ENCODE data around the gene KCTD5. TPM values are rescaled to one million over a fixed set of nuclear protein-coding genes. Genes with fewer than 3 reads are reported as not detected.
"Not testable (repeated sequence)": the region's sequence is repeated elsewhere in the genome, so short reads cannot be mapped to it uniquely, and the experiment has no call there.

Gene KCTD5
- total RNA-seq, 2 experiments from 2014 or later: 31.6 to 34.4 TPM

DNA sequence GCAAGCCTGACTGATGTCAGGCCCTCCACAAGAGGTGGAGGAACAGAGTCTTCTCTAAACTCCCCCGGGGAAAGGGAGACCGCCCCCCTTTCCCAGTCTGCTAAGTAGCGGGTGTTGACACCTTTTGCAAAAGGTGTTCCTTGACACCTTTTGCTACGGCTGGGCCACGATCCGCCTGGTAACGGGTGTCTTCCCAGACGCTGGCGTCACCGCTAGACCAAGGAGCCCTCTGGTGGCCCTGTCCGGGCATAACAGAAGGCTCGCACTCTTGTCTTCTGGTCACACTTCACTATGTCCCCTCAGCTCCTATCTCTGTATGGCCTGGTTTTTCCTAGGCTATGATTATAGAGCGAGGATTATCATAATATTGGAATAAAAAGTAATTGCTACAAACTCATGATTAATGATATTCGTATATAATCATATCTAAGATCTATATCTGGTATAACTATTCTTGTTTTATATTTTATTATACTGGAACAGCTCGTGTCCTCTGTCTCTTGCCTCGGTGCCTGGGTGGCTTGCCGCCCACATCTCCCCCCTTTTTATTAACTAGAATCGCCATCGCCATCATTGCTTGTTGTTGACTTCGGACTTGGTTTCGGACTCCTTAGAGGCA is 21.5 kb upstream of the KCTD5 start:
- H3K27ac Mint-ChIP-seq; POLR2A ChIA-PET; H3K4me1 Mint-ChIP-seq; DNase-seq; H3K4me3 Mint-ChIP-seq; H3K27me3 Mint-ChIP-seq; H3K36me3 Mint-ChIP-seq (ENCODE audit: low read depth); H3K9me3 Mint-ChIP-seq: not testable (repeated sequence)
- CTCF ChIA-PET: interaction anchor here (1.5 kb wide), 1 partner anchor 9 kb away, joined by 4 read pairs; no protein-coding TSS in a partner anchor

- Mint-ChIP-seq H3K36me3 (ENCODE audit: low read depth) (no peaks in the 10 kb centered on the region), H3K4me3 (no peak overlapping the region), H3K27me3 (no peaks in the 10 kb centered on the region), H3K9me3 (no peaks in the 10 kb centered on the region), H3K4me1 (peaks cover 4% of the 10 kb centered on the region), H3K27ac (no peak overlapping the region)
- DNase-seq: no peak
- CTCF ChIA-PET: interaction anchor here (0.8 kb wide), 1 partner anchor 14 kb away, joined by 3 read pairs; no protein-coding TSS in a partner anchor
- POLR2A ChIA-PET: no interaction called here
Measured at GRCh38 chr16:2663553-2664546, 18.5 kb upstream of the KCTD5 start.

DNA sequence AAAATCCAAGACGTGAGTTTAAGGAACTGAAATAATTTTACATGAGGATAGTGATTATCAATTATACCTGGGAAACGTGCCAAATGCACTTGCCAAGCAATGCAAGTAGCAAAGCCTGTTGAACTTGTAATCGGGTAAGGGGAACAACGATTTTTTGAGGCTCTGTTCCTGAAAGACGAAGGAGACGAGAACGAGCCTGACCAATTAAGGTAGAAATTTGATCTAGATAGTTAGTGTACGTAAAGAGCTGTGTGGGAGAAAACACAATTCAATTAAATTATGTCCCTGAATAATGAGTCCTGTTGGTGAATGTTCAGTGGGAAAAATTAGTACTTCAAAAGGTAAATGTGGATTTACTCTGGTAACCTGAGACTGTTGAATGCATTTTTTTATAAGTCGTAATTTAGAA is 17.7 kb upstream of the KCTD5 start:
- Mint-ChIP-seq H3K27ac (no peak overlapping the region), H3K27me3 (no peaks in the 10 kb centered on the region), H3K4me3 (no peak overlapping the region), H3K9me3 (no peaks in the 10 kb centered on the region), H3K36me3 (ENCODE audit: low read depth) (no peaks in the 10 kb centered on the region), H3K4me1 (peaks cover 4% of the 10 kb centered on the region)
- DNase-seq: no peak
- CTCF ChIA-PET: no interaction called here
- POLR2A ChIA-PET: no interaction called here

GRCh38 chr16:2666671-2667070 is 15.7 kb upstream of the KCTD5 start:
- H3K4me1 Mint-ChIP-seq: peaks cover 14% of the 10 kb centered on the region
- H3K27ac Mint-ChIP-seq; POLR2A ChIA-PET; H3K27me3 Mint-ChIP-seq; CTCF ChIA-PET; DNase-seq; H3K4me3 Mint-ChIP-seq; H3K9me3 Mint-ChIP-seq; H3K36me3 Mint-ChIP-seq (ENCODE audit: low read depth): not testable (repeated sequence)

GRCh38 chr16:2669587-2669986 is 12.7 kb upstream of the KCTD5 start:
- Mint-ChIP-seq H3K4me1 (peaks cover 23% of the 10 kb centered on the region), H3K27ac (peak overlapping the region; percentile 62)
- H3K27me3 Mint-ChIP-seq; H3K9me3 Mint-ChIP-seq; POLR2A ChIA-PET; H3K36me3 Mint-ChIP-seq (ENCODE audit: low read depth); H3K4me3 Mint-ChIP-seq; DNase-seq: not testable (repeated sequence)
- CTCF ChIA-PET: interaction anchor here (1.2 kb wide), 1 partner anchor 8 kb away, joined by 4 read pairs; no protein-coding TSS in a partner anchor

GRCh38 chr16:2670017-2670416 is 12.3 kb upstream of the KCTD5 start:
- CTCF ChIA-PET: interaction anchor here (1.2 kb wide), 1 partner anchor 9 kb away, joined by 4 read pairs; no protein-coding TSS in a partner anchor

DNA sequence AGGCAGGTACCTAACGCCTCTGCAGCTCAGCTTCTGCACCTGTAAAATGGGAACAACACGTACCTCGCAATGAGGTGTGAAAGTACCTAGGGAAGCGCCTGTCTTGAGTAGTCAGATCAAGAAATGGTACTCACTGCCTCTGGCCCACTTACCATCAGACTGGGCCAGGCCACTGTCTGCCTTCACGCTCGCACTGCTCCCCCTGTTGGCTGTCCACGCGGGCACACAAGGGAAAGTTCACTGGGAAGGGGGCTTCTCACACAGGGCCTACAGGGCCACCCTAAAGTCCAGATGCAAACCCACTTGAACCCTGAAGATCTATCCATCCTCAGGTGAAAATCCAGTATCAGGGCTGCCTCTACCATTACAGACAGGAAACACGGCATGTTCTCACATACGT is 11.1 kb upstream of the KCTD5 start:
- Mint-ChIP-seq H3K4me3 (peak overlapping the region; percentile 19), H3K4me1 (peaks cover 23% of the 10 kb centered on the region)
- H3K27ac Mint-ChIP-seq; H3K27me3 Mint-ChIP-seq; H3K36me3 Mint-ChIP-seq (ENCODE audit: low read depth); H3K9me3 Mint-ChIP-seq; CTCF ChIA-PET; POLR2A ChIA-PET: not testable (repeated sequence)
- DNase-seq: peak; percentile 23

More at GRCh38 chr16:2670017-2670416, 12.3 kb upstream of the KCTD5 start:
- H3K4me3 Mint-ChIP-seq: peak overlapping the region; percentile 37
- H3K36me3 Mint-ChIP-seq (ENCODE audit: low read depth); POLR2A ChIA-PET; H3K27ac Mint-ChIP-seq; H3K9me3 Mint-ChIP-seq; H3K27me3 Mint-ChIP-seq: not testable (repeated sequence)
- peaks cover 23% of the 10 kb centered on the region for H3K4me1 Mint-ChIP-seq
- peak; percentile 62 for DNase-seq

GRCh38 chr16:2671741-2672140 is 10.6 kb upstream of the KCTD5 start:
- ChIA-PET POLR2A (no interaction called here), CTCF (no interaction called here)
- Mint-ChIP-seq H3K9me3 (no peaks in the 10 kb centered on the region), H3K27me3 (no peaks in the 10 kb centered on the region), H3K4me3 (peak overlapping the region; percentile 78), H3K4me1 (peaks cover 23% of the 10 kb centered on the region), H3K36me3 (ENCODE audit: low read depth) (peaks cover 3% of the 10 kb centered on the region), H3K27ac (no peak overlapping the region)
- no peak for DNase-seq

DNA sequence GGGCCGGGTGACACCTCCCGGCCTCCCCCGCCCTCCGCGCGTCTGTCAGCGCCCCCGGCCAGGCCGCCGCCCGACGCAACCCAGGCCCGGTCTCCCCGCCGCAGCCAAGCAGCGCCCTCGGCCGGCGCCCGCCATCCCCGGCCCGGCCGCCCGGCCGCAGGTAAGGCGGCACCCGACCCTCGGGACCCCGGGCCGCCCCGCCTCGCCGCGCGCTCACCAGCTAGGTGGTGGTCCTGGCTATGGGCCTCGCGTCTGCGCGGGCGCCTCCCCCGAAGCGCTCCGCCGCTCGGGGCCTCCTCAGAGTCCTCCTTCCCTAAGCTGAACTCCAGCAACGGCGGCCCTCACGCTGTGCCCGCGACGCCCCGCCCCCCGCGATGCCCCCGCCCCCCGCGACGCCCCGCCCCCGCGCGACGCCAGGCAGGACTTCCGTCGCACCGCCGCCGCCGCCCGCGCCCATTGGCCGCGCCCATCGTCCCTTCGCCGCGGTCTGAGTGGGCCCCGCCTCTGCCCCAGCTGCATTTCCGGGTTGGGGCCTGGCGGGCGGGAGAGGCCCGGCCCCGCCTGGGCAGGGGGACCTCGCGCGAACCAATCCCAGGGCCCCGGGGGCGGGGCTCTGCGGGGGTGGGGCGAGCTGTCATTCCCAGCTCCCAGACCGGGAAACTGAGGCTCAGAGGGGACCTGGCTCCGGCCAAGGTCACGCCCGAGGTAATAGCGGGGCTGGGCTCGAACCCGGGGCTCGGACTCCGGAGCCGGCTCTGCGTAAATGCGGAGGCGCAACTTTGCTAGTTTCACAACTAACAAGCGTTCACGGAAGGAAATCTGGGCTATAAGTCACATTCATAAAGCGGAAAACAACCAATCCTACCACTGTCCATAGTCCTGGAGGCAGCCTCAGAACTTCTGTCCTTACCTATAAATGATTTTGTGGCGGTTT is 9.0 kb upstream of the KCTD5 start:
- POLR2A ChIA-PET: interaction anchor here (0.9 kb wide), 1 partner anchor 9 kb away, joined by 4 read pairs; the partner anchor contains the start of gene KCTD5
- CTCF ChIA-PET: interaction anchor here (0.6 to 0.8 kb wide), 3 partner anchors 9 to 18 kb away, joined by 3 read pairs; partner anchors contain the start of gene KCTD5
- peak overlapping the region; percentile 92 for H3K27ac Mint-ChIP-seq
- no peaks in the 10 kb centered on the region for H3K27me3 Mint-ChIP-seq
- H3K4me1 Mint-ChIP-seq: peaks cover 23% of the 10 kb centered on the region
- peaks cover 3% of the 10 kb centered on the region for H3K36me3 Mint-ChIP-seq (ENCODE audit: low read depth)
- no peaks in the 10 kb centered on the region for H3K9me3 Mint-ChIP-seq
- peak overlapping the region; percentile 81 for H3K4me3 Mint-ChIP-seq
- peak; percentile 95 for DNase-seq

DNA sequence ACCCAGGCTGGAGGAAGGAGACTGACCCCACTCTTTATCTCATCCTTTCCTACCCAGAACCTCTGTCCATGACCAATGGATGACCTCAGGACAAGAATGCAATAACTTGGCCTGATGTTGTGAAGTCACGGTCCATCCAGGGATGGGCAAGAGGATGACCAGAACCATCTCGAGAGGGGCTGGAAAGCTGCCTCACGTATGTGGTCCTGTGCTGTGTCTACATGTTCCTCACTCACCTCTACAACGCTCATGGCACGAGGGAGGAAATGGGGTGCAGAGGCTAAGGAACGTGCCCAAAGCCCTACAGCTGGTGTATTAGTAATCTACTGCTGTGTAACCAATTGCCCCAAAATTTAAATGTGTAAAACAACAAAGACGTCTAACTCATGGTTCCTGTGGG is 7.3 kb upstream of the KCTD5 start:
- Mint-ChIP-seq H3K4me1 (peaks cover 22% of the 10 kb centered on the region), H3K27ac (no peak overlapping the region), H3K36me3 (ENCODE audit: low read depth) (peaks cover 2% of the 10 kb centered on the region), H3K9me3 (no peaks in the 10 kb centered on the region), H3K27me3 (no peaks in the 10 kb centered on the region), H3K4me3 (no peak overlapping the region)
- POLR2A ChIA-PET: no interaction called here
- DNase-seq: no peak
- CTCF ChIA-PET: no interaction called here

GRCh38 chr16:2675714-2676113 is 6.6 kb upstream of the KCTD5 start:
- CTCF ChIA-PET: no interaction called here
- no peaks in the 10 kb centered on the region for H3K9me3 Mint-ChIP-seq

DNA sequence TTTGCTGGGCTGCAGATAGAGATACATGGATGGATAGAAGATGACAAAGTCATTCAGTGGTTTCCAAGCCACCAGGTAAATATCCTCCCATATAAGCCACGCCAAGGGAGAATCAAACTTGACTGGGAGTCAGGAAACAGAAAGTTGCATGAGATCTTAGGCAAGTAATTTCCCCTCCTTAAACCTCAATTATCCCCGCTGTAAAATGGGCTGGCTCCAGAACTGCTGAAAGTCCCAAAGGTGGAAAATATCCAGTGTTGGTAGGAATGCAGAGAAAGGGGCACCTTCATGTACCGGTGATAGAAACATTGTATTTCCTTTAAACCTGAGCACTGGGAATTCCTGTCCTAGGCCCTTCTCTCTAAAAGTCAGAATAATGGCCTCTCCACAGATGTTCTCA is 5.4 kb upstream of the KCTD5 start:
- H3K27ac Mint-ChIP-seq; CTCF ChIA-PET; H3K27me3 Mint-ChIP-seq; H3K4me3 Mint-ChIP-seq; H3K9me3 Mint-ChIP-seq; H3K36me3 Mint-ChIP-seq (ENCODE audit: low read depth); POLR2A ChIA-PET; DNase-seq: not testable (repeated sequence)
- H3K4me1 Mint-ChIP-seq: peaks cover 15% of the 10 kb centered on the region

More at GRCh38 chr16:2675714-2676113, 6.6 kb upstream of the KCTD5 start:
- DNase-seq: no peak
- Mint-ChIP-seq H3K36me3 (ENCODE audit: low read depth) (no peaks in the 10 kb centered on the region), H3K4me3 (no peak overlapping the region), H3K4me1 (peaks cover 19% of the 10 kb centered on the region), H3K27ac (no peak overlapping the region), H3K27me3 (no peaks in the 10 kb centered on the region)
- POLR2A ChIA-PET: no interaction called here

Data from activated CD4-positive, alpha-beta T cell treated with anti-CD3 and anti-CD28 coated beads, Interleukin-2, amount 10 ng/mL, durations not matched to agents 7 days and 5 days (primary cell).